ENCODE measurements around the gene LRRC49.
"Not testable (repeated sequence)": the region's sequence is repeated elsewhere in the genome, so short reads cannot be mapped to it uniquely, and the experiment has no call there.

Gene LRRC49

DNA sequence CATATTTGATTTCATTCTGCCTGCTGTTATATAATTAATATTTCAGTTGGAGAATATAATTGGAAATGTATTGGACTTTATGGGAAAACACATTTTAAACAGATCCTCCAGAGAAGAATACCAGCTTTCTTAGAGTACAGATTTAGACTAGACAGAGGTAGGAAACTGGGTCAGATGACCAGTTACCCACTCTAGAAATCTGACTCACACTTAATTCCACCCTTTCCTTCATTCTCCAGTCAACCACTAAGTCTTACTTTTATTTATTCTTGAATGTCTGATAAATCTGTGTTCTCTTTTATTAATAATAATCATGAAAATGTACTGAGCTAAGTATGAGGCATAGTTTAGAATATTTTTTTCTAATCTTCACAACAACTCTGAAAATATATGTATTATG is 110.7 kb downstream of the LRRC49 start:
- DNase-seq: no peak

DNA sequence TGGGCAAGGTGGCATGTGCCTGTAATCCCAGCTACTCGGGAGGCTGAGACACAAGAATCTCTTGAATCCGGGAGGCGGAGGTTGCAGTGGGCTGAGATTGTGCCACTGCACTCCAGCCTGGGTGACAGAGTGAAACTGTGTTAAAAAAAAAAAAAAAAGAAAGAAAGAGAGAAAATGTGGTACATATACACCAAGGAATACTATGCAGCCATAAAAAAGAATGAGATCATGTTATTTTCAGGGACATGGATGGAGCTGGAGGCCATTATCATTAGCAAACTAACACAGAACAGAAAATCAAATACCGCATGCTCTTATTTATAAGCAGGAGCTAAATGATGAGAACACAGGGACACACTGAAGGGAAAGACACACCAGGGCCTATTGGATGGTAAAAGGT is 111.9 kb downstream of the LRRC49 start:
- DNase-seq: not testable (repeated sequence)

DNA sequence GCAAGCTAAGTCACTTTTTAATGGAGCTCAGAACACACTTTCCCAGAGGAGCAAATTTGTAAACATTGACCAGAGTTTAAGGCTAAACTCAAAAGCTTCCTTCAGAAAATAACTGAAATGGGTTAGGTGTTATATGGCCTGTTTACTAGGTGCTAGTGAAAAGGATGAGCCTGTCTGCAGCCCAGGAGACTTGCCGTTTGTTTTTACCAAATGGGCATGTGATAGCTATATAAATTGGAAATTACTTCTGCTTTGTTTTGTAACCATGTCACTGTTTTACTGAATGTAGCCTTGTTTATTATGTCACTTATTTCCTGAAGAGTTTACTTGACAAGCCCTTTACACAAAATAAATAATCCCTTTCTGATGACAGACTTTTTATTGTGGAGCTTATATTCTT is 113.3 kb downstream of the LRRC49 start:
- no peak for DNase-seq

DNA sequence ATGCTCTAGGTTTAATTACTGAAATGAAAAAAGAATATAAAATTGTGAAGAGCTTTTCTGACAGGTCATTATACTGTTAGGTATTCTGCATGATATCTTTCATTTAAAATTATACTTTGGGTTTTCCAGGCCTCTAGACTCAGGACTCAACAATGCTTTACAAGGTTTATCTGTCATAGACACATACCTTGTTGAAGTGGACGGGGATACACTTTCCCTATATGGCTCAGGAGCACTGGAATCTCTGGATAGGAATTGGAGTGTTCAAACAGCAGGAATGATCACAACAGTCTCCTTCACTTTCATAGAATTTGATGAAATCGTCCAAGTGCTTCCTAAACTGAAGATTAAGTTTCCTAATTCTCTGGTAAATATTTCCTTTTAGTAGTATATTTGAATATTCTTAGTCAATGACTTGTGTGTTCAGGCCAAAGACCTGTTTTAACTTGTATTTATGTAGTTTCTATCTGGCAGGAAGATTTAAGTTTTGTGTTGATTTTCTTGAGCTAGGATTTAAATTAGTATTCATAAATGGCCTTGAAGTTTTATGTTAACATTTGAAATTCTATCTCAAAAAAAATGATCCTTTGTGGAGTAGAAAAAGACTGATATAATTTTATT is 115.7 kb downstream of the LRRC49 start:
- no peak for DNase-seq

DNA sequence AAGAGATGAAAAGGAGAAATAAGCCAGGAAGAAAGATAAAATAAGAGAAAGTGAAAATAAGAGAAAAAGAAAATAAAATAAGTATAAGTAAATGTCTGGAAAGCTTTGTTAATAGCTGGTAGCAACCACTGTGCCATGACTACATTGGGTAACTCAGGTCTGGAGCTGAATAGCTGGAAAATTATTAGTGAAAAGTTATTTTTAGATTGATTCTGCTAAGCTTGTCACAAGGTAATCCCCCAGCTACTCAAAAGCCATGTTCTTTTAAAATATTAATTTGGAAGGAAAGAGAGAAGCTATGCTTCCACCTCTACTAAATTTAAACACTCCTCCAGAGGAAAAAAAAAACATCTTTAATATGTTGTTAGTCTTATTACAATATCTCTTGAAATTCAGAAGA is 117.8 kb downstream of the LRRC49 start:
- DNase-seq: no peak

DNA sequence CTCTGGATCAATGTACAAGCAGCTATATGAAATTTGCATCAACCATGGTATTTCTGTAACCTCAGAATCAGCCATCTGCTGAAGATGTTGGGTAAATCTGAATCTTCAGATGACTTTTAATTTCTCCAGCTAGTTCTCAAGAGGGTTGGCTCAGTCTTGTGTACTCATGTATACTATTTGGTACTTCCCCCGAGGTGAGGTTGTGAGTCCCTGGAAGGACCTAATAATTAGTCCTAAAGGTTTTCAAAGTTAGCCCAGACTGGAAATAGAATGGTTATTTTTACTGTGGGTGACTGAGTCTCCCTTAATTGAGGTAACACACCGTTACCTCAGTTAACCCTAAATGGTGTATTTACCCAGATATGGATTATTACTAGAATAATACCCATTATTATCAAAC is 118.4 kb downstream of the LRRC49 start:
- DNase-seq: no peak

DNA sequence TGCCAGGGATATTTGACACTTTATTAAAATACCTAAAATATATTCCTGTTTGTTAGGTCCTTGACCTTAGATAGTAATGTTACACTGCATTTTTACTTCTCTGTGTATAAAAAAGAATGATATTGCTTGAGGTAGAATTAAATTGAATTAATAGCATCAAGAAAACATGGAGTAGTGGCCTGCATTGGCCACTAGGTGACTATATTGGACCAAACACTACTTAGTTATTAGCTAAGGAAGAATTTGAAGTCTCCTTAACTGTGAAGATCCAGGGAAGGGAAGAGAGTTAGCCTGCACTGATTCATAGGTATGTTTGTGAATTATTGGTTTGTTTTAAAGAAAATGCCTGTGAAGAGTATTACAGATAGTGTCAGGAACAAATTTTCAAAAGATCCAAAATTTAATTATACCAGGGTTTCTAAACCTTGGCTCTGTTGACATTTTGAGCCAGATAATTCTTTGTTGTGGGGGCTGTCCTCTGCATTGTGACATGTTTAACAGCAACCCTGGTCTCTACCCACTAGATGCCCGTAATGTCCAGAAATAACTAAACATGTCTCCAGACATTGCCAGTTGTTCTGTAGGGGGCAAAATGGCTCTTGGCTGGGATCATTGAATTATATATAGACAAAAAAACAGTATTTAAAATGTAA is 119.0 kb downstream of the LRRC49 start:
- DNase-seq: no peak

DNA sequence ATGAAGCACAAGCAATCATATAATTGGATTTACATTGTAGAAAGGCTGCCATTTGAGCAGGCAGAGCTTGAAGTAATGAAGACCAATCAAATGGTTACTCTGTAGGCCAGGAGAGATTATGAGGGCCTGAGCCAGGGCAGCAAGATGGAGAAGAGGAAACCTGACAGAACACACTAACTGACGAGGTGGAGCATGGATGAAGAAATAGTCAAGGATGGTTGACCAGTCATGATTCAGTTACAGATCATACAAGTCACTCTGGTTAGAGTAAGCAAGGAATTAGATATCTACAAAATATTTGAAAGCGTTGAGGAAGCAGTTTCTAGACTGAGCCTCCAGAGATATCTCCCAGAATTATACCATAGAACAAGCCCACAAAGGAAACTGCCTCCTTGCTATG is 120.8 kb downstream of the LRRC49 start:
- DNase-seq: no peak

DNA sequence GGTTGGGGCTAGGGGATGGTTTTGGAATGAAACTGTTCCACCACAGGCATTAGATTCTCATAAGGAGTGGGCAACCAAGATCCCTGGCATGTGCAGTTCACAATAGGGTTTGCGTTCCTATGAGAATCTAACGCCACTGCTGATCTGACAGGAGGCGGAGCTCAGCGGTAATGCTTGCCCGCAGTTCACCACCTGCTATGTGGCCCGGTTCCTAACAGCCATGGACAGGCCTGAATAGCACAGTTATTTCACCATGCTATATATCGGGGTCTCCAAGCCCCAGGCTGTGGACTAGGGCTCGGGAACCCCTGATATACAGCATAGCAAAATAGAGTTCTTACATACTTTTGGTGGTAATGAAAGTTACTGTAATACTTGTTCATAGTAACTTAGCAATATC is 122.7 kb downstream of the LRRC49 start:
- no peak for DNase-seq

DNA sequence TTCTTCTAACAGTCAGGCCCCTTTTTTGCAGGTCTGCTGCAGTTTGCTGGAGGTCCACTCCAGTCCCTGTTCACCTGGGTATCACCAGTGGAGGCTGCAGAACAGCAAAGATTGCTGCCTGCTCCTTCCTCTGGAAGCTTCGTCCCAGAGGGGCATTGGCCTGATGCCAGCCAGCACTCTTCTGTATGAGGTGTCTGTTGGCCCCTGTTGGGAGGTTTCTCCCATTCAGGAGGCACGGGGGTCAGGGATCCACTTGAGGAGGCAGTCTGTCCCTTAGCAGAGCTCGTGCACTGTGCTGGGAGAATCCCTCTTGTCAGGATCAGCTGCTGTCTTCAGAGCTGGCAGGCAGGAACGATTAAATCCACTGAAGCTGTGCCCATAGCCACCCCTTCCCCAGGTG is 138.6 kb downstream of the LRRC49 start:
- DNase-seq: not testable (repeated sequence)

DNA sequence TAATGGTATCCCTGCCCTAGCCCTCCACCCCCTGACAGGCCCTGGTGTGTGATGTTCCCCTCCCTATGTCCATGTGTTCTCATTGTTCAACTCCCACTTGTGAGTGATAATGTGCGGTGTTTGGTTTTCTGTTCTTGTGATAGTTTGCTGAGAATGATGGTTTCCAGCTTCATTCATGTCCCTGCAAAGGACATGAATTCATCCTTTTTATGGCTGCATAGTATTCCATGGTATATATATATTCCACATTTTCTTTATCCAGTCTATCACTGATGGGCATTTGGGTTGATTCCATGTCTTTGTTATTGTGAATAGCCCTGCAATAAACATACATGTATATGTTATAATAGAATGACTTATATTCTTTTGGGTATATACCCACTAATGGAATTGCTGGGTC is 142.9 kb downstream of the LRRC49 start:
- DNase-seq: not testable (repeated sequence)

DNA sequence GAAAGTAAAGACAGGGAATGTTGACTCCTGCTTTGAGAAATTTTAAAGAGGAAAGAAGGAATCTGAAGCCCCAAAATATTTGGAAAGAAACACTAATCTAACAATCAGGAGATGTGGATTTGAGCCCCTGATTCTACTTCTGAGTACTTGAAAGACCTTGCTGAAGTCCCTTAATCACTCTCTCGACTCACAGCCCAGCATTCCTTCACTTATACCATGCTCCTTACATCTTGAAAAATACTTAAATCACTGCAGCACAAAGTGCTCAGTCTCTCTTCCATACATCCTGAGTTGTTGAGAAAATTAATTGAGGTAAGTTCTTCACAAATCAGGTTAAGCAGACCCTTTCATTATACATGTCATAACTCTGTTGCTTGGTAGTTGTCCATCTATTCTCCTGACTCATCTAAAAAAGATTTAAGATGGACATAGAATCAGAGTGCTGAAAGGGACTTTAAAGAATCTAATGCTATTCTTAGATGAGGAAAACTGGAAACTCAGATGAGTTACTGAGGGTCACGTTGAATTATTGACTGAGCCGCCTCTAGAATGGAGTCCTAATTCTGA is 149.8 kb downstream of the LRRC49 start:
- DNase-seq: no peak

DNA sequence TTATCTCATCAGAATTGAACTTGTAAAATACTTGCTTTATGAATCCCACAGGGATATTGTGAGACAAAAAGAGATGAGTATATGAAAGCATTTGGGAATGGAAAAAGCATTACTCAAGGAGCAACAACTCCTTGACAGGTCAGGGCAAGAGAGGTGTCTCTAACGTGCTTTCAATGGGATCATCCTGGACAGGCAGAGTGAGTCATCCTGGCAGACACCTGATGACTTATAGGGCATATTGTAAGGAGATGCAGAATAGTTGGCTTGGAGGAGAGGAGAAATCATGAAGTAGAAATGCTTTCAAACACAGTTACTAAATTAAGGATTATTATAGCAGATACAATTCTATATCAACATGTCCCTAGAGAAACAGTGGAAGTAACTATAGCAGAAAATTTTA is 150.7 kb downstream of the LRRC49 start:
- DNase-seq: no peak

DNA sequence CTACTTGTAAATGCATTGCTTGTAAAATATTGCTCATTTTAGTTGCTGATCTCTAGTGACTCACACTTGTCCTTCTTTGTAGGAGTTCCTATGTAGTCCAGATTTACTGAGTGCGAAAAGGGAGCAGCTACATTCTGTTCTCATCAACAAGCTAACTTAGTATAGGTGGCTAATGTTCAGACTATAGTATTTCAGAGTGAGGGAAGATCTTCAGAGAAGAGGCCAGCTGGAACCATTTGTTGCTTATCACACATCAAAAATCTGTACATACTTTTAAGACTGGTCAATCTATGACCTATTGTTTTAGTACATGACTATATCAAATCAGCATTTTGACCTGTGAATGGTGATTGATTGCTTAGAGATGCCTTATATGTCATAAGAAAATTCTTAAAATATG is 151.4 kb downstream of the LRRC49 start:
- DNase-seq: no peak

DNA sequence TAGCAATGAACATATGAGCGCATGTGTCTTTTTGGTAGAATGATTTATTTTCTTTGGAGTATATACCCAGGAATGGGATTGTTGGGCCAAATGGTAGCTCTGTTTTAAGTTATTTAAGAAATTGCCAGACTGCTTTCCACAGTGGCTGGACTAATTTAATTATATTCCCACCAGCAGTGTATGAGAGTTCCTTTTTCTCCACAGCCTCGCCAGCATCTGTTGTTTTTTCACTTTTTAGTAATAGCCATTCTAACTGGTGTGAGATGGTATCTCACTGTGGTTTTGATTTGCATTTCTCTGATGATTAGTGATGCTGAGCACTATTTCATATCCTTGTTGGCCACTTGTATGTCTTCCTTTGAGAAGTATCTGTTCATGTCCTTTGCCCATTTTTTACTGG is 153.5 kb downstream of the LRRC49 start:
- DNase-seq: not testable (repeated sequence)

DNA sequence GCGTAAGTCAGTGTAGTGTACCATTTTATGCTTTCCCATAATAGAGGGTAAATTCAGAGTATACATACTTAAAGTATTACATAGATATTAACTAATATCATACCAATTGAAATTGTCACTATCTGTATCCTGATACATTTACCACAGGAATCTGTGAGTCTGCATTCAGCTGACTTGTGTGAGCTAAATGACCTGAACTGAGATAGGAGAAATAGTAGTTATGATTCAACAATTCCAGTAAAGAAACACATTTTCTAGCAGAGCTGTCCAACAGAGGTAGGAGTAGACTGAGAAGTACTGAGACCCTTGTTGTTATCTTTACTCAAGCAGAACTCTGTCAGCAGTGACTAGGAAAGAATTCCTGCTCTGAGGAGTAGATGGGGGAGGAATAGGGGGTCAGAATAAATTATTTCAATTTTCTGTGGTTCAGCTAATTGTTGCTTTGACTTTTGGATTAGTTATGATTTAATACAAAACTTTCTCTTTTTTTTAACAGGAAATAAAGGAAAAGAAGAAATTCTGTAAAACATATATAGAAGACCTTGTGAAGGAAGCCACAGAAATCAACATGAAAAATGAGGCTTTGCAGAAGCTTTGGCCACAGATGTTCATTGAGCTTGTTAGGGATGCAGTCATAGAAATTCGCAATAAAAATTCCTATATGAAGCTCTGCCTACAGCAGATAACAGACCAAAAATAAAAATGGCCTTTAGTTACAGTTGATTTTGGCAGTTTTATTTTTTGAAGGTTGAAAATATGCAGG is 156.5 kb downstream of the LRRC49 start:
- DNase-seq: no peak

DNA sequence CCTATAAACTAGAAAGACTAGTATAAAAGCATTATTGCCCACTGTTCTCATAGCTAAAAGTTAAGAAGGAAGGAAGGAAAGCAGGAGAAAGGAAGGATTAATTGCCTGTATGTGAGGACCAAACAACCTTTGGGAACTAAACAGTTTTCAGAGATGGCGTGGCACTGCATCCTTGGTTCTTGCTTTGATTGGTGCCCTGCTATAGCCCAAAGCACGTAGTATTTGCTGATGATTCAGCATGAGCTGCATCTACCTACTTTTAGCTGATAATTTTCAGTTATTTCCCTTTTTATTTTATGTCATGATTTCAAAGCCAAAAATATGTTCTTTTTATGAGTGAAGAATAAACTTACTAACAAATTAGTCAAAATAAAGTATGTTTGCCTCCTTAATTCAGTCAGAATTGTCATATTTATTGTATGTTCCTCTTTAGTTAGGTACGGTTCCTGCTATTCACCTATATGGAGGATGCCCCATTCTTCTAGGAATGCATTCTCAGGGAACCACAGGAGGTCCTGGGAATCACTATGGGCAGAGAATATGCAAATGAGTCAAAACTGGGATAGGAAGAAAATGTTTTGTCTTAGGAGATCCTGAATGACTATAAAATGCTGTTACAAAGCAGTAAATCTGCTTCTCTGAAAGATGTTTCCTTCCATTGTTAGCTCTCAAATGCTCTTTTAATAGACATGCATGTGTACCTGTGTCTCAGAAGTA is 157.2 kb downstream of the LRRC49 start:
- no peak for DNase-seq

DNA sequence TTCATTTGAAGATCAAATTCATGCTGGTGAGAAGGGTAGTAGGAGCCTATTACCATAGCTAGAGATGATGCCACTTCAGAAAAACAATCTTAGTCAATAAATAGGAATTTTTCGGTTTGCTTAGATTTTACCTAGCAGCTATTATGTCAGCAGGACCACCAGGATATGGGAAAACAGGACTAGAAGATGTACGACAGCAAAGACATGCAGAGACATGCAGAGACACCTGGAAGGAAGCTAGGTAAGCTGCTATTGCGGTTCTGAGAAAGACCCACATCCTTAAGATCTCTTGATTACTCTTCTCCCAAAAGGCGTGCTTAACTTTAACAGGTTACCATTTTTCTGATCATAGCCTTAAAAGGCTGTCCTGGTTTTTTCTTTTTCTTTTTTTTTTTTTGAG is 157.8 kb downstream of the LRRC49 start:
- DNase-seq: no peak

DNA sequence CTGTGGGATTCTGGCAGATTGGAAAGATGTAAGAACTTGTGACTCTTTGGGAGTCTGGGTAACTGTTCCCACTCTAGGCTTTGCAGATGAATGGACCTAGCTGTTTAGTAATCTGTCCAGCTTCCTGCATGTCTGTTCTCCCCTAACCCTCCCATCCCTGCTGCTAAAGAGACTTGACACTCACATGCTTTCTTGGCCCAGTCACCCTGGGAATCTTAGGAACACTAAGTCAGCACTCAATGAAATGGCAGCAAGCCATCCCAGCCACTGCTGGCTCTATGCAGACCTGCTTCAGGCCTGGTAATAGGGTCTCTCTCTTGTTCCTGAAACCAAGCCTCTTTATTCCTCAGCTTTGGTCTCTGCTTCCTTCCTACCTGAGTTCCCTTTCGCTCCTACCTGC is 158.9 kb downstream of the LRRC49 start:
- DNase-seq: peak; percentile 24

DNA sequence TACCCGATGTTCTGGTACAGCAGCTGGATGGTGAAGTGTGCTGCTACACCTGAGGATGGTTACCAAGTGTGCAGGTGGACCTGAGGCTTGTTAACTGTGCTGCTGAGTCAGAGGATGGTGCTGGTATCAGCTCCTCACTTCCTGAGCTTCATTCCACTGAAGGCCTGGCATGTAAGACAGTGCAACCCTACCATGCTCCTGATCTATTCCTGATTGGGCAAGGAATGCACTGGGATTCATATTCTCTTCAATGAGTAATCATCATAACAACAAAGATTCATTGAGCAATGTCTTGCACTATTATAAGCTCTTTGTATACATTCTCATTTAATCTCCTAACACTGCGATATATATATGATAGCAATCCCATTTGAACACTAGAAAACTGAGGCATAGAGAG is 159.7 kb downstream of the LRRC49 start:
- no peak for DNase-seq

DNA sequence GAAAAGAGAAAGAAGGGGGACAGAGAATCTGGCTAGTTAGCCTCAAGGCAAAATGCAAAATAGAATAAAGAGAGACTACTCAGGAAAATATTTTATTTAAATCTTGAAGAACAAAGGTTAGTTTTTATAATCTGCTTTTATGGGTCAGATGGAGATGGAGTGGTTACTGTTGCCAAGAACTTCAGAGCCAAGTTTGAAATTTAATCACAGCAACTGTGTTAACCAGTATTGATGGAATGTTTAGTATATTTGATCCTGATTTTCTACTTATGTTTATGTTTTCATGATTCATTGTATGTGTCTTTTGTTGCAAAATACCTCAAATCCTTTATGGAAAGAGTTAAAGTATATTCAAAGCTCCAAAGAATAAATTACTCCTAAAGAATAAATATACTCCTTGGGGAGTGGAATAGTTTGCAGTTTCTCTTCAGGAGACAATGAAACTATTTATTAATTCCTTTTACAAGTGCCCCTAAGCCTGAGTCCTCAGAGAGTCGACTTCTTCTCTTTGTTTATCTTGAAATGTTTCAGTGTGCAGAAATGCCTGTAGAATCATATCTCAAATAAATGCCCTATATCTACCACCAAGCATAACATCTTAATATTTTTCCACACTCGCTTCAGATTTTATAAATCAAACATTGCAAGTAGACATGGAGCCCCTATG is 161.8 kb downstream of the LRRC49 start:
- DNase-seq: no peak

DNA sequence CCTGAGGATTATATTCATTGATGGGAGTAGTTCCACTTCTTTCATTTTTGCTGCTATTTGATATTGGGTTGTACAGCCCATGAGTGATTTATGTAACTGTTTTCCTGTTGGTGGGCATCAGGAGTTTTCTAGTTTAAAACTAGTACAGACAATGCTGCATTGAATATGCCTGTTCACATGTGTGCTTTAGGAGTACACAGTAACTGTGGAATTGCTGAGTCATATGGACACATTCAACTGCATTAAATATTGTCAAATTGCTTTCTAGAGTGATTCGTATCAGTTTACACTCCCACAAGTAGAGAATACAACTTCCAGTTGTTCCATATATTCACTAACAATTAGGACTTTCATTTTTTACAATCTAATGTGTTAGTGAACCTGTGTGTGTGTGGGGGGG is 162.8 kb downstream of the LRRC49 start:
- no peak for DNase-seq

DNA sequence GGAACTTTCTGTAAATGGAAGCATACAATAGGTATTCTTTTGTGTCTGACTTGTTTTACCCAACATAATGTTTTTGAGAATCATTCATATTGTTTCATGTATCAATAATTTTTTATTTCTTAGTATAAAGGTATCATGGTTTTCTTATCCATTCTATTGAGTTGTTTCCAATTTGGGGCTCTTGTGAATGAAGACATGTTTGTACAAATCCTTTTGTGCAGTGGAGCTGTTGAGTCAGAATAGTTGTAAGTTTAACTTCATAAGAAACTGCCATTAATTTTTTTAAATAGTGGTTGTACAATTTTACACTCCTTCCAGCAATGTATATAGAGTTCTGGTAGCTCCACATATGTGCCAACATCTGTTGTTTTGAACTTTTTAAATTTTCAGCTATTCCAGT is 163.5 kb downstream of the LRRC49 start:
- no peak for DNase-seq

Data from midbrain (tissue), 1 donor.